Heart right ventricle (tissue), 16 donors: Measurements from ENCODE around the gene HAGHL. TPM values are rescaled to one million over a fixed set of nuclear protein-coding genes. Genes with fewer than 3 reads are reported as not detected.
"Not testable (repeated sequence)": the region's sequence is repeated elsewhere in the genome, so short reads cannot be mapped to it uniquely, and the experiment has no call there.

Experiments
- ATAC-seq, 8 donors: fragments of 200-7000 bp; cut with Tn5 transposase; one replicate each; pipeline ENCODE4 v1.9.1; 2020; ENCODE audit warnings: mild to moderate bottlenecking in 8 of 8, moderate library complexity in 8 of 8, moderate number of reproducible peaks in 1 of 8
- DNase-seq, 2 donors: peaks; one replicate each; pipeline ENCODE4 v3.0.0-alpha.2; 2020
- H3K27ac ChIP-seq, 10 donors: fragments of 200-600 bp; sonication (generic) in 2 of 10; one replicate each; pipeline versions ENCODE4 v1.5.0 to v1.8.0; 2020 to 2022; ENCODE audit warnings: mild to moderate bottlenecking in 3 of 10
- H3K27me3 ChIP-seq, 7 donors: fragments of 200-600 bp; one replicate each; pipeline ENCODE4 v1.8.0; 2021 to 2022; ENCODE audit warnings: mild to moderate bottlenecking in 2 of 7
- H3K36me3 ChIP-seq, 9 donors: fragments of 200-600 bp; sonication (generic) in 1 of 9; one replicate each; pipeline versions ENCODE4 v1.5.0 to v1.8.0; 2020 to 2022; ENCODE audit warnings: mild to moderate bottlenecking in 2 of 9
- H3K4me1 ChIP-seq, 9 donors: fragments of 200-600 bp; sonication (generic) in 1 of 9; one replicate each; pipeline versions ENCODE4 v1.5.0 to v1.8.0; 2020 to 2022; ENCODE audit warnings: mild to moderate bottlenecking in 4 of 9
- H3K4me3 ChIP-seq, 10 donors: fragments of 200-600 bp; sonication (generic) in 2 of 10; one replicate each; pipeline versions ENCODE4 v1.5.0 to v1.8.0; 2020 to 2022; ENCODE audit warnings: mild to moderate bottlenecking in 7 of 10, moderate library complexity in 2 of 10
- H3K9me3 ChIP-seq, 11 donors: fragments of 200-600 bp in 10 of 11; sonication (generic) in 2 of 11; one replicate each; pipeline versions ENCODE4 v1.5.0 to v1.8.0; 2013 to 2022; ENCODE audit warnings: mild to moderate bottlenecking in 2 of 11, control low read depth in 1 of 11, moderate library complexity in 1 of 11
- WGBS, 2 donors: extraction: QIAGEN DNeasy Blood & Tissue Kit; methylation state at CpG; one replicate each; pipeline ENCODE4 v1.1.7; 2013; ENCODE audit warnings: inconsistent platforms in 1 of 2; 5-methylcytosine and 5-hydroxymethylcytosine counted together
- intact Hi-C, 10 donors: fragments of 100-400 bp; cut with DNase I; formaldehyde crosslinking; loops; one replicate each; pipeline versions ENCODE4 v1.11.1 to v1.14.2; 2022
- polyA plus RNA-seq, 2 donors: library from polyadenylated mRNA; stranded (reverse); fragments of 200-250 nt; gene quantifications; one replicate each; pipeline ENCODE4 v1.2.3, GENCODE V29; 2013
- total RNA-seq, 10 donors: library from RNA; stranded (reverse); fragmentation: NEBNext Ultra II Directional in 3 of 10; extraction: Animal tissue kit (Norgen Biotek cat#: 25700) in 3 of 10; gene quantifications; one replicate each; pipeline versions ENCODE4 v1.2.1 to v1.2.4, GENCODE V29; 2021 to 2023
- TF ChIP-seq, protein P1 (sequence below), 9 donors: fragments of 200-600 bp; sonication (generic) in 2 of 9; IDR thresholded peaks; one replicate each; pipeline versions ENCODE4 v1.5.0 to v1.8.0; 2021 to 2022; ENCODE audit warnings: antibody characterized with exemption in 9 of 9, mild to moderate bottlenecking in 5 of 9, moderate library complexity in 1 of 9
- donor health status: Arrhythmogenic right ventricular cardiomyopathy.
- donor health status: ischemic (EF 13 %, LVEDD 7.1; RV severe dilation, severe dysfunction).
- donor health status: healthy with polysubstance abuse.
- donor health status: DM: no; HTN: yes; CAD: no.
- donor health status: DM: no; HTN: no; CAD: no.
- donor health status: ischemic (EF 25% LVEDD 6.9; RV normal size, moderate dysfunction).
- donor health status: ischemic (EF 25% LVEDD 5.7; RV mildly dilated, moderate dysfunction).
- donor health status: healthy.
- donor health status: DM: yes; HTN: yes; CAD: no.
- donor health status: Ischemic cardiomyopathy.
- donor health status: ischemic (EF 35%, LVEDD 5.7; RV mildly dilated, moderate dysfunction).
- donor health status: nonischemic (EF 11% LVEDD 7.7; RV severe dilation, severe dysfunction).
- donor health status: DM: yes; HTN: yes; CAD: no.
- donor health status: PGD.
- donor health status: ischemic (EF 29% LVEDD 5.4; RV normal size, mild dysfunction).
- donor health status: nonischemic (EF 23%, LVEDD 6.1; RV moderate dilation, normal function).

The HAGHL gene
- total and polyA plus RNA-seq, 12 donors = 5.1 to 80.0 (median 10.9) TPM

DNA sequence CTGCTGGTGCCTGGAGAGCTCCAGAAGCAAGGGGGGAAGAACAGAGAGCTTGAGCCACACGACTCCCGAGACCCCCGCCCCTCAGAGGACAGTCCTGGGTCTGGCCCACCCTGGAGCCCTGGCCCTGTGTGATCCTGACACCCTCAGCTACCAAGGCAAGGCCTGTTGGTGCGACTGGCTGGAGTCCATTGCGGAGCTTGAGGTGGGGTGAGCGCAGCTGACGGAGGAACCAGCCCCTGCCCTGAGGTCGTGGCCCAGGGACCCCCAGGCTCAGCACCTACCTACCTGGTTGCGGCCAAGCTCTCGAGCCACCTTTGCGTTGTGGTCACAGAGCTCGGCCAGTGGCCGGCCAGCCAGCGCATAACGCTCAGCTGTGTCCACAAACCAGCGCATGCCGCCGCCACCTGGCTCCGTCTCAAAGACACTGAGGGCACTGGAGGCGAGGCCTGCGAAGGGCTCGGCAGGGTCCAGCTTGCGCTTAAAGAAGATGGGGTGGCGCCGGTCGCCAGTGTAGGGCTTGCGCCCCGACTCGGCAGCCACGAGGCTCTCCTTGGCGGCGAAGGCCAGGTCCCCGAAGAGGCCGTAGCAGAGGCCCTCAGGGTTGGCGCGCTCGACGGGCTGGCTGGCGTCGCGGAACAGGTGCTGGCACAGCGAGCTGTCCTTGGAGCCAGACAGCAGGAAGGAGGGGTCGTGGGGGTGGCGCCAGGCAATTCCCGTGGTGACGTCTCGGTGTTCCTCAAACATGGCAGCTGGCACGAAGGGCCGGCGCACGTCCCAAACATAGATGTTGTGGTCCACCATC lies 40.2 kb upstream of the HAGHL start:
- H3K4me1 ChIP-seq = peaks cover 32 to 66% (median 54%) of the 10 kb centered on the region in 9 donors
- H3K36me3 ChIP-seq = peaks cover 0 to 43% (median 16%) of the 10 kb centered on the region in 9 donors
- no peak overlapping the region for H3K4me3 ChIP-seq
- no peak for DNase-seq
- TF ChIP-seq, protein P1, sequence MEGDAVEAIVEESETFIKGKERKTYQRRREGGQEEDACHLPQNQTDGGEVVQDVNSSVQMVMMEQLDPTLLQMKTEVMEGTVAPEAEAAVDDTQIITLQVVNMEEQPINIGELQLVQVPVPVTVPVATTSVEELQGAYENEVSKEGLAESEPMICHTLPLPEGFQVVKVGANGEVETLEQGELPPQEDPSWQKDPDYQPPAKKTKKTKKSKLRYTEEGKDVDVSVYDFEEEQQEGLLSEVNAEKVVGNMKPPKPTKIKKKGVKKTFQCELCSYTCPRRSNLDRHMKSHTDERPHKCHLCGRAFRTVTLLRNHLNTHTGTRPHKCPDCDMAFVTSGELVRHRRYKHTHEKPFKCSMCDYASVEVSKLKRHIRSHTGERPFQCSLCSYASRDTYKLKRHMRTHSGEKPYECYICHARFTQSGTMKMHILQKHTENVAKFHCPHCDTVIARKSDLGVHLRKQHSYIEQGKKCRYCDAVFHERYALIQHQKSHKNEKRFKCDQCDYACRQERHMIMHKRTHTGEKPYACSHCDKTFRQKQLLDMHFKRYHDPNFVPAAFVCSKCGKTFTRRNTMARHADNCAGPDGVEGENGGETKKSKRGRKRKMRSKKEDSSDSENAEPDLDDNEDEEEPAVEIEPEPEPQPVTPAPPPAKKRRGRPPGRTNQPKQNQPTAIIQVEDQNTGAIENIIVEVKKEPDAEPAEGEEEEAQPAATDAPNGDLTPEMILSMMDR (IDR thresholded peaks at IDR 0.05) = no peak
- no peaks in the 10 kb centered on the region for H3K9me3 ChIP-seq
- no peak for ATAC-seq
- H3K27me3 ChIP-seq = peaks cover 0 to 6% (median 2%) of the 10 kb centered on the region in 7 donors
- no peak overlapping the region for H3K27ac ChIP-seq
- 95% methylated on average over 51 of the region's 51 CpGs for WGBS, 2 donors
- intact Hi-C loops = no loop called here

DNA sequence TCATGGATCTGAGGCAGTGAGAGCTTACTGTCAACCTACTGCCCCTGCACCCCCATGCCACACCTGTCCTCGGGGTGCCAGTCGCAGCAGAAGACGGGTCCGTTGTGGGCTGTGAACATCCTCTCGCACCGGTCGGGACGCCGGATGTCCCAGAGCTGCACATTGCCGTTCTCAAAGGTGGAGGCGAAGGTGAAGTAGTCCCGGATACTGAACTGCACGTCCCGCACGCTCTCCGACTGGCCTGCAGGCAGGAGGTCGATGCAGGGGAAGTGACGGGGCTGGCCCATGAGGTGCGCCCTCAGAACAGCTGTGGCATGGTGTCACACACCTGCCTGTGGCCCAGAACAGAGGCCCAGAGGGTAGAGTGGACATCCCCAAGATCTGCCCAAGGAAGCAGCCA lies 39.4 kb upstream of the HAGHL start:
- intact Hi-C loops = no loop called here
- Histone ChIP-seq H3K4me1 (peaks cover 23 to 58% (median 46%) of the 10 kb centered on the region in 9 donors), H3K4me3 (no peak overlapping the region), H3K27me3 (peaks cover 0 to 15% (median 11%) of the 10 kb centered on the region in 7 donors), H3K36me3 (peaks cover 0 to 34% (median 7%) of the 10 kb centered on the region in 9 donors), H3K9me3 (no peaks in the 10 kb centered on the region), H3K27ac (no peak overlapping the region)
- DNase-seq (no peak), ATAC-seq (no peak)
- 93% methylated on average over 19 of the region's 19 CpGs for WGBS, 2 donors
- TF ChIP-seq, protein P1 (IDR thresholded peaks at IDR 0.05) = no peak

DNA sequence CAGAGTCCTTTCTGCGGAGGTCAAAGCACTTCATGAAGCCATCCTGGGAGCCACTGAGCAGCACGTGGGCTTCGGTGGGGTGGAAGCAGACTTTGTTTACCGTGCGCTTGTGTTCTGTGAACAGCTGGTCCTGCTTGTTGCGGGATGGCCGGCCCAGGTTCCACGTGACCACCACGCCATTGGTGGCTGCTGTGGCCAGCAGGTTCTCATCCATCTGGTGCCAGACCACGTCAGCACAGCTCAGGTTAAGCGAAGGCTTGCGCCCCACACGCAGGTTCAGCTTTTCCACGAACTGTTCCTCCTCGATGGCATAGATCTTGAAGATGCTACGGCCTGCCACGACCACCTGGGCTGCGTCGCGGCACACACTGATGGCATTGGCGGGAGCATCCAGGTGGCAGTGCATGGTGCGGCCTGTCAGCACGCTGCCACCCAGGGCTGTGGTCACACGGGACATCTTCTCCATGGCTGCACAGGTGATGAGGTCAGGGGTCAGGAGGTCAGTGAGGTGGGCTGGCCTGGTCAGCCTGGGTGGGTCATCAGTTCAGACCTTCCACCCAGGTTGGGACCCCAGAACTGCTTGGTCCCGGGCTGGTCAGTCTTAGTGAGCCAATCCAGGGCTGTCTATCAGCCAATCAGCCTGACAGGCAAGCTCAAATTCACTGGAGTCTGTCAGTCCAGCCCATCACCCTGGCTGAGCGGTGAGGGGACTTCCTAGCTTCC lies 37.6 kb upstream of the HAGHL start:
- peaks cover 20 to 47% (median 36%) of the 10 kb centered on the region in 9 donors for H3K4me1 ChIP-seq

DNA sequence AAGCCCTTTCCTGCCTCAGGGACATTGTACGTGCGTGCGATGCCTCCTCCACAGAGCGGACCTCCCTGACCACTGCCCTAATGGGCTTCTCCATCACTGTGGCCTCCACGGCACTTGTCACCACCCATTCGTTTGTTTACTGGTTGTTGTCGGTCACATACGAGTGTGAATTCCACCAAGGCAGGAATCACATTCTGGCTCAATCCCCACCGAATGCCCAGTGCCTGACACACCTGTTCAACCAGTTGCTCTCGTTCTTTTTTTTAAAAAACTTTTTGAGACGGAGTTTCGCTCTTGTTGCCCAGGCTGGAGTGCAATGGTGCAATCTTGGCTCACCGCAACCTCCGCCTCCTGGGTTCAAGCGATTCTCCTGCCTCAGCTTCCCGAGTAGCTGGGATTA lies 35.7 kb upstream of the HAGHL start:
- intact Hi-C loops, H3K27ac ChIP-seq, ATAC-seq, H3K4me3 ChIP-seq, DNase-seq, H3K9me3 ChIP-seq: not testable (repeated sequence)
- 89 to 90% methylated on average over 16 of the region's 16 CpGs for WGBS, 2 donors
- peaks cover 0 to 21% (median 0%) of the 10 kb centered on the region in 9 donors for H3K36me3 ChIP-seq
- peaks cover 20 to 52% (median 46%) of the 10 kb centered on the region in 7 donors for H3K27me3 ChIP-seq
- peaks cover 15 to 43% (median 37%) of the 10 kb centered on the region in 9 donors for H3K4me1 ChIP-seq

More for the DNA sequence above, 37.6 kb upstream of the HAGHL start:
- DNase-seq = no peak
- 85 to 87% methylated on average over 26 of the region's 26 CpGs for WGBS, 2 donors
- H3K27ac ChIP-seq = peak overlapping the region in 9 of 10 donors; percentile 83 to 94 (median 89)
- H3K9me3 ChIP-seq = no peaks in the 10 kb centered on the region
- H3K36me3 ChIP-seq = peaks cover 0 to 26% (median 0%) of the 10 kb centered on the region in 9 donors
- H3K27me3 ChIP-seq = peaks cover 13 to 33% (median 29%) of the 10 kb centered on the region in 7 donors
- intact Hi-C loops = no loop called here
- ATAC-seq = no peak
- TF ChIP-seq, protein P1 (IDR thresholded peaks at IDR 0.05) = no peak
- peak overlapping the region; percentile 71 to 100 (median 92) for H3K4me3 ChIP-seq
